Right ventricle myocardium inferior (tissue), 1 donor: ENCODE measurements around the gene NACC2. TPM values are rescaled to one million over a fixed set of nuclear protein-coding genes. Genes with fewer than 3 reads are reported as not detected.

Experiments used
- ATAC-seq: fragments of 200-7000 bp; cut with Tn5 transposase; one replicate; pipeline ENCODE4 v1.9.1; 2020; ENCODE audit warnings: mild to moderate bottlenecking, moderate library complexity
- DNase-seq: peaks from one replicate; pipeline ENCODE4 v3.0.0; 2021; ENCODE audit errors: missing footprints
- intact Hi-C: fragments of 100-400 bp; cut with DNase I; formaldehyde crosslinking; loops from one replicate; pipeline ENCODE4 v1.11.0; 2022
- total RNA-seq: library from RNA; stranded (reverse); fragmentation: NEBNext Ultra II Directional; extraction: Animal tissue kit (Norgen Biotek cat#: 25700); gene quantifications from one replicate; pipeline ENCODE4 v1.2.1, GENCODE V29; 2021
- donor health status: DM: no; HTN: yes; CAD: no; lungs with severe emphysema.

NACC2 gene
- total RNA-seq, 1 donor from 2014 or later = 37.0 TPM

DNA sequence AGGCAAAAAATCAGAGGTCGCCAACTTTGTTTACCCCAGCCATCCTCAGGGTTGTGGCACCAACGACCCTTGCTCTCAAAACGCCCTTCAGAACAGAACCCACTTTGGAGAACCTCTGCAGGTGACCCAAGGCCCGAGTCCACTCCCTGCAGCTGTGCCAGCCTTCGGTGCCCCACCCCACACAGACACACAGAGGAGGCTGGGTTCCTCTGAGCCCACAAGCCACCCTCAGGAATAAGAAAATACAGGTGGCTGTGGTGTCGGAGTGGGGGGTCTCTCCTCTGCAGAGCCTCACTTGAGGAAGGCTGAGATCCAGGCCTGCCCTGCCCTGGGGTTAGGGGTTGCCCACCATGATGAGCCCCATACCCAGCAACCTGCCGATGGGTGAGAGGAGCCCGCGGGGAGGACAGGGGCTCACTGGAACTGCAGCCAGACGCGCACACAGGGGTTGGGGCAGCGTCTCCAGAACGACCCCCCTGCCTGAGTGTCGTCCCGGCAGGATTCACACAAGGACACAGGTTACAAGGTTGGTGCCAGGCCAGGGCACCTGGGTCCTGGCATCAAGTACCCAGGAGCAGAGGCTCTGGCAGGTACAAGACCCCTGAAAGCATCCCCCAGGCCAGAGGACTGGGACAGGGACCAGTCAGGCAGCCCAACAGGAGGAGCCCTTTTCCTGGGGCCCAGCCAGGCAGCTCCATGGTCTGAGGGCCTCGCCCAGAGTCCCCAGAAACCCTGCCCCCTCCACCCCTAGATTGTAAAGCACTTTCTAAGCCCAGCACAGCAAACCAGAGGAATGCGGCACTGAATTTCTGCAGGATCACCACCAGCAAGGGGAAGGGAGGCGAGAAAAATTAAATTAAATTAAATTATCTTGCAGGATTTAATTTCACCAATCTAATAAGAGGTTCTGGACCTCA, 40.0 kb downstream of the NACC2 start:
- DNase-seq = no peak
- intact Hi-C loops = loop anchor here (5.0 kb wide), 2 partner anchors 37 to 67 kb away; no protein-coding TSS in a partner anchor
- ATAC-seq = no peak

- DNase-seq (peak; percentile 32), ATAC-seq (no peak)
- intact Hi-C loops = loop anchor here (5.0 kb wide), 2 partner anchors 38 to 68 kb away; no protein-coding TSS in a partner anchor
Measured at GRCh38 chr9:136054146-136054545, 40.9 kb downstream of the NACC2 start.

- intact Hi-C loops = loop anchor here (5.0 kb wide), 2 partner anchors 39 to 69 kb away; no protein-coding TSS in a partner anchor
- DNase-seq = peak; percentile 53
Measured at GRCh38 chr9:136053757-136054142, 41.3 kb downstream of the NACC2 start.

DNA sequence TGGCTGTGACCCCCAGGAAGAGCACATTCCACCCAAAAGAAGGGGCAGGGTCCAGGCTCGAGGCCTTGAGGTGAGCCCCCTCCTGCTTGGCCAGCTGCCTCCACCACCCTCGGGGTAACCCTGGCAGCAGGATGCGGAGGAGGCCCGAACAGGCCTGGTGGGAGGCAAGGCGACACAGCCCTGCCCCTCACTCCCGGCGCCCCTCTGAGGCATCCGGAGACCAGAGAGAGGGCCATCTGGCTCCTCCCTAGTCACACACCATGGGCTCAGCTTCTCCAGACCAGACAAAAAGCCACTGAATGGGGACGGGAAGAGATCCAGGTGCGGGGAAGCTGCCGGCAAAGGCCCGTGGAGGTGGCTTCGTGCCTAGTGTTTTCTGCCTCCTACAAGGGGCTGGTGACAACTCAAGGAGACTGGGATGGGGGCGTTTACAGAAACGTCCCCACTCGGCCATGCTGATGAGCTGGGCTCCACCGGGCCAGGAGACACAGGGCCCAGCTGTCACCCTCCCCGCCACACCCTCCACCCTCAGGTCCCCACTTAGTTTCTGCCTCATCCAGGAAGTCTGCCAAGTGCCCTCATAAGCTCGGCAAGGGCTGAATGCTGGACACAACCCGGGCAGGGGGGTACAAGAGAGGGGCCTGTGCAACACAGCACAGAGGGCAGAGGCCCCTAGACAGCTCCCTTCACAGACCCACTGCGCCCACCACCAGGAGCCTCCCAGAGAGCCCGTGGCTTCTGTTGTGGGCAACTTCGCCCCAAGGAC, 41.9 kb downstream of the NACC2 start:
- intact Hi-C loops = loop anchor here (5.0 kb wide), 2 partner anchors 39 to 69 kb away; no protein-coding TSS in a partner anchor
- peak; percentile 15 for ATAC-seq
- peak; percentile 47 for DNase-seq

More at GRCh38 chr9:136053757-136054142, 41.3 kb downstream of the NACC2 start:
- no peak for ATAC-seq

- intact Hi-C loops = loop anchor here (5.0 kb wide), 2 partner anchors 40 to 70 kb away; no protein-coding TSS in a partner anchor
Measured at GRCh38 chr9:136052472-136052880, 42.6 kb downstream of the NACC2 start.

DNA sequence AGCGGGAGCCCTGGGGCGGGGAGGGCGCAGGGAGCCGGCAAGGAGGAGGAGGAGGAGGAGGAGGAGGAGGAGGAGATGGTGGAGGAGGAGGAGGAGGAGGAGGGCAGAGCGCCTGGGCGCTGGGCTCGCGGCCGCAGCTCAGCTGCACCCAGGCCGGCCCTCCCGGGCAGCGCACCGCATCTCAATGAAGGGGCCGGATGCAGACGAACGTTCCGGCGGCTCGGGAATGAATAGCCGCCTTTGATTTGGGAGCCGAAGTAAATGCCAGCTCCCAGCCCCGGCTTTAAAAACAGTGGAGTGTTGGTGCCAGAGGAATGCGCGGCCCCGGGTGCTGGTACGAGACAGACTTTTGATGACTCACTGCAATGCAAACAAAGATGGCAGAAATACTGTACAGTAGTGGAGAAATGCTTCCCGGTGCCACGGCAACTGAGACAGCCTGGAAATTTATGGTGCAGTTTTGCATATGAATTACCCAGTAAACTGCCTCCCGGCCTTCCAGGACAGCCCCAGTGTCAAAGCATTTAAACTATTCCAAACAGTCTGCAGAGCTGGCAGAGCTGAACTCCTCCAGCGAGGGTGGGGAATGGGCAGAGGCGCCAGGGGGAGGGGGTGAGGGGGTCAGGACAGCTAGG, 43.1 kb downstream of the NACC2 start:
- intact Hi-C loops = loop anchor here (5.0 kb wide), 2 partner anchors 40 to 70 kb away; no protein-coding TSS in a partner anchor
- ATAC-seq (peak; percentile 58), DNase-seq (peak; percentile 88)

More at GRCh38 chr9:136052472-136052880, 42.6 kb downstream of the NACC2 start:
- ATAC-seq (peak; percentile 57), DNase-seq (peak; percentile 67)

GRCh38 chr9:136051453-136051836, 43.6 kb downstream of the NACC2 start:
- peak; percentile 12 for ATAC-seq
- intact Hi-C loops = loop anchor here (5.0 kb wide), 2 partner anchors 41 to 71 kb away; no protein-coding TSS in a partner anchor
- peak; percentile 79 for DNase-seq

GRCh38 chr9:136050701-136051452, 44.2 kb downstream of the NACC2 start:
- intact Hi-C loops = loop anchor here (5.0 kb wide), 2 partner anchors 41 to 71 kb away; no protein-coding TSS in a partner anchor
- DNase-seq (peak; percentile 51), ATAC-seq (no peak)

- intact Hi-C loops = loop anchor here (5.0 kb wide), 2 partner anchors 42 to 72 kb away; no protein-coding TSS in a partner anchor
- DNase-seq (no peak), ATAC-seq (no peak)
Measured at GRCh38 chr9:136050266-136050700, 44.8 kb downstream of the NACC2 start.

GRCh38 chr9:136049491-136050265, 45.4 kb downstream of the NACC2 start:
- intact Hi-C loops = loop anchor here (5.0 kb wide), 2 partner anchors 43 to 73 kb away; no protein-coding TSS in a partner anchor
- ATAC-seq (no peak), DNase-seq (peak; percentile 69)

GRCh38 chr9:136048560-136049411, 46.3 kb downstream of the NACC2 start:
- no peak for ATAC-seq
- DNase-seq = peak; percentile 83
- intact Hi-C loops = no loop called here

GRCh38 chr9:136047775-136048559, 47.1 kb downstream of the NACC2 start:
- intact Hi-C loops = no loop called here
- no peak for DNase-seq
- no peak for ATAC-seq

DNA sequence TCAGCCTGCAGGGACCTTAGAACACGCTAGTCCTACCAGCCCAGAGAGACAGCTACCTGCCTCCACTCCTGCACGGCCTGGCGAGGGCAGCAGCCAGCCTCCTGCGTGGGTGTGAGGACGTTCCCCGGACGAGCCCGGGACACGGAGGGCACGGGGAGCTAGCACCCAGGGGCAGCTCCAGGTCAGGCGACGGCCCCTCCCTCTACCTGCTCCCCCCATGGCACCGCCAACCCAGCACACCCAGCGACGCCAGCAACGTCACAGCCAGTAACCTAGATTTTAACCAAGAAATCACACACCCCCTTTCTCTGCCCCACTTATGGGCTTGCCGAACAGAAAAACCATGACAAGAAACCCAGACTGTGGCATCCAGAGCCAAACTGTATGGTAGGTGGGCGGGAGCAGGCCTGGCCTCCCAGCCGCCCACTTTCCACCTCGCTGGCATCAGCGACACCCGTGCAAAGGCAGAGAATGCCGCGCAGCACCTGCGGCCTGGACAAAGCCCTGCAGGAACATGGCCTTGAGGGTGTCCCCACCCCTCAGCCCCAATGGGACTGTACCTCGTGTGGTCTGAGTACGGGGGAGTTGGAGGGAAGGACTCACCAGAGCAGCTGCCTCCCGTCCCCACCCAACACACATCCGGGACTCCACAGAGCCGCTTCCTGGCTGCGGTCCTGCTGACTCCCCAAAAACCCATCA, 47.9 kb downstream of the NACC2 start:
- ATAC-seq (no peak), DNase-seq (peak; percentile 62)
- intact Hi-C loops = no loop called here

DNA sequence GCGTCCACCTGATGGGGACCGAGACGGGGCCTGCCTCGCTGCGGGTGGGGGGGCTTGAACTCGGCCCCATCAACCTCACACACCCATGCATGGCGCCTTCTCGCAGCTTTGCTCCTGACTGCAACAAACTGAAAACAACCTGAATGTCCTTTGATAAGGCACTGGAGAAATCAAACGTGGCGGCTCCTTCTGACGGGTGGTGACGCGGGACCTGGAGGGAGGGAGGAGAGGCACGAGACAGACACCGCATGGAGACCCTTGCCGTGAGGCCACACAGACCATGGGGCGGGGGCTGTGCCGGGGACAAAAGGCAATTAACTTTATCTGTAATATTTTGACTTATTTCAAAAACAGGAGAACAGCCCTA, 48.6 kb downstream of the NACC2 start:
- peak; percentile 50 for DNase-seq
- no peak for ATAC-seq
- intact Hi-C loops = no loop called here
